DND-41 (cell line): Measurements from ENCODE around the gene MPO.

Experiments used
- EZH2 ChIP-seq: IDR thresholded peaks from 3 replicates; pipeline ENCODE4 v1.6.1; 2012; ENCODE audit warnings: borderline replicate concordance, low read depth, mild to moderate bottlenecking, moderate library complexity, low read length, inconsistent platforms; ENCODE audit not compliant: severe bottlenecking
- TF ChIP-seq, protein P1 (sequence below): IDR thresholded peaks from 2 replicates; pipeline ENCODE4 v1.5.1; 2012; ENCODE audit warnings: borderline replicate concordance, low read length, moderate library complexity, mild to moderate bottlenecking; ENCODE audit not compliant: poor library complexity, severe bottlenecking; ENCODE audit errors: extremely low read depth

DNA sequence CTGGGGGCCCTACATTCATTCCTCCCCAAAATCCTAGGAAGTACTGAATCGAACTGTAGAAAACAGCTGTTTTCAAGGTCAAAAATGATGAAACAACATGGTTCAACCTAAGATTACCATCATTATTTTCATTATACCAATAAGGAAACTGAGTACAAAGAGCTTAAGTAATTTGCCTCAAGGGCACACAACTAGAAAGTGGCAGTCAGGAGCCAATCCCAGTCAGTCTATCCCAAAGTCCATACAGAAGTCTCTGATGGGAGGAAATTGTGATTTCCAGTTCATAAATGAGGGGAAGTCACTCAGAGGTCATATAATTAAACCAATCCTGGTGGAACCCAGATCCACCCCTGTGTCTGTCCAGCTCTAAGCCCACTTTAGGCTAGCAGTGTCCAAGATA is 34.0 kb downstream of the MPO start:
- TF ChIP-seq, protein P1, sequence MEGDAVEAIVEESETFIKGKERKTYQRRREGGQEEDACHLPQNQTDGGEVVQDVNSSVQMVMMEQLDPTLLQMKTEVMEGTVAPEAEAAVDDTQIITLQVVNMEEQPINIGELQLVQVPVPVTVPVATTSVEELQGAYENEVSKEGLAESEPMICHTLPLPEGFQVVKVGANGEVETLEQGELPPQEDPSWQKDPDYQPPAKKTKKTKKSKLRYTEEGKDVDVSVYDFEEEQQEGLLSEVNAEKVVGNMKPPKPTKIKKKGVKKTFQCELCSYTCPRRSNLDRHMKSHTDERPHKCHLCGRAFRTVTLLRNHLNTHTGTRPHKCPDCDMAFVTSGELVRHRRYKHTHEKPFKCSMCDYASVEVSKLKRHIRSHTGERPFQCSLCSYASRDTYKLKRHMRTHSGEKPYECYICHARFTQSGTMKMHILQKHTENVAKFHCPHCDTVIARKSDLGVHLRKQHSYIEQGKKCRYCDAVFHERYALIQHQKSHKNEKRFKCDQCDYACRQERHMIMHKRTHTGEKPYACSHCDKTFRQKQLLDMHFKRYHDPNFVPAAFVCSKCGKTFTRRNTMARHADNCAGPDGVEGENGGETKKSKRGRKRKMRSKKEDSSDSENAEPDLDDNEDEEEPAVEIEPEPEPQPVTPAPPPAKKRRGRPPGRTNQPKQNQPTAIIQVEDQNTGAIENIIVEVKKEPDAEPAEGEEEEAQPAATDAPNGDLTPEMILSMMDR = no peak
- TF ChIP-seq EZH2 = no peak
